HepG2 (cell line): Measurements from ENCODE around the gene DNAJC12. TPM values are rescaled to one million over a fixed set of nuclear protein-coding genes. Genes with fewer than 3 reads are reported as not detected.

ENCODE experiments used
- ARID5B ChIP-seq: IDR thresholded peaks from 2 replicates; pipeline ENCODE4 v1.4.0; 2020; ENCODE audit warnings: mild to moderate bottlenecking, missing genetic modification reagents
- PLRG1 ChIP-seq: fragments of 450-650 bp; conservative IDR thresholded peaks from 2 replicates; pipeline ENCODE4 v1.6.1; 2016
- SAP130 ChIP-seq: IDR thresholded peaks from 2 replicates; pipeline ENCODE4 v1.6.1; 2016; ENCODE audit warnings: low read depth
- ZBTB42 ChIP-seq: sonication (generic); formaldehyde crosslinking; IDR thresholded peaks from 2 replicates; pipeline ENCODE4 v1.5.0; 2020; ENCODE audit warnings: mild to moderate bottlenecking, missing genetic modification reagents
- ZFX ChIP-seq: sonication (generic); formaldehyde crosslinking; IDR thresholded peaks from 2 replicates; pipeline ENCODE4 v1.4.0; 2020; ENCODE audit warnings: mild to moderate bottlenecking, low read depth, missing genetic modification reagents, moderate library complexity
- ZNF367 ChIP-seq: sonication (generic); formaldehyde crosslinking; IDR thresholded peaks from 2 replicates; pipeline ENCODE4 v1.4.0; 2020; ENCODE audit warnings: missing genetic modification reagents, borderline replicate concordance
- ZNF687 ChIP-seq: sonication (generic); formaldehyde crosslinking; IDR thresholded peaks from 2 replicates; pipeline ENCODE4 v1.5.1; 2020; ENCODE audit warnings: mild to moderate bottlenecking, missing genetic modification reagents, moderate library complexity
- ZSCAN12 ChIP-seq: sonication (generic); formaldehyde crosslinking; IDR thresholded peaks from 2 replicates; pipeline ENCODE4 v1.9.0; 2021; ENCODE audit warnings: mild to moderate bottlenecking, missing genetic modification reagents
- ZSCAN31 ChIP-seq: sonication (generic); formaldehyde crosslinking; IDR thresholded peaks from 2 replicates; pipeline ENCODE4 v1.5.0; 2020; ENCODE audit warnings: low read depth, mild to moderate bottlenecking, missing genetic modification reagents
- polyA plus RNA-seq, 8 experiments: library from polyadenylated mRNA; depleted of rRNA in 3 of 8; stranded (reverse) in 7 of 8; unstranded in 1 of 8; fragments of >200 nt; fragmentation: Illumina TruSeq in 4 of 8; extraction: Trizol in 4 of 8; gene quantifications; 2 replicates each; pipeline versions ENCODE4 v1.2.1 to v1.2.3, GENCODE V29; 2011 to 2016; ENCODE audit warnings: low read depth in 4 of 8, missing spikeins in 1 of 8, mixed read lengths in 1 of 8; ENCODE audit not compliant: insufficient read depth in 1 of 8
- total RNA-seq, 5 experiments: library from RNA; depleted of rRNA; stranded (reverse); fragments of >200 nt; fragmentation: Illumina TruSeq; extraction: Trizol; gene quantifications; 2 replicates each; pipeline ENCODE4 v1.2.3, GENCODE V29; 2016; ENCODE audit warnings: low read depth in 1 of 5

The DNAJC12 gene
- total and polyA plus RNA-seq, 2 of the 13 experiments (the other 11 are each of a cell fraction or from before 2014, with no cell fraction given), result 11.6 to 43.9 TPM

GRCh38 chr10:67802767-67803538, 35.0 kb downstream of the DNAJC12 start (continued):
- peak; percentile 39; the same call in 1 of the 2 replicates for TF ChIP-seq ARID5B (CRISPR knock-in tag)
- TF ChIP-seq ZSCAN12 (CRISPR knock-in tag), result no peak
- TF ChIP-seq ZBTB42, result 0 out of 2 replicates have a peak, but pooled peaks have one; percentile 33
- no peak for TF ChIP-seq ZNF367 (CRISPR knock-in tag)
- TF ChIP-seq PLRG1, result no peak
- peak; percentile 29; the same call in 1 of the 2 replicates for TF ChIP-seq SAP130 (CRISPR knock-in tag)
- TF ChIP-seq ZNF687, result peak; percentile 45; the same call in 1 of the 2 replicates
- no peak for TF ChIP-seq ZSCAN31 (CRISPR knock-in tag)
- no peak for TF ChIP-seq ZFX (CRISPR knock-in tag)
